Right lobe of liver (tissue), 6 donors: ENCODE data around the gene LRRC8E. TPM values are rescaled to one million over a fixed set of nuclear protein-coding genes. Genes with fewer than 3 reads are reported as not detected.
"Not testable (repeated sequence)": the region's sequence is repeated elsewhere in the genome, so short reads cannot be mapped to it uniquely, and the experiment has no call there.

Experiments
- ATAC-seq, 4 donors: fragments of 200-7000 bp; cut with Tn5 transposase; one replicate each; pipeline ENCODE4 v1.9.1; 2020; ENCODE audit warnings: mild to moderate bottlenecking in 4 of 4, moderate library complexity in 4 of 4
- DNase-seq, 3 donors: peaks; one replicate each; pipeline ENCODE4 v3.0.0-alpha.2; 2020
- H3K27ac ChIP-seq, 3 donors: fragments of 200-600 bp; one replicate each; pipeline ENCODE4 v1.8.0; 2022
- H3K27me3 ChIP-seq, 2 donors: fragments of 200-600 bp; one replicate each; pipeline ENCODE4 v1.8.0; 2022
- H3K36me3 ChIP-seq, 4 donors: fragments of 200-600 bp; sonication (generic) in 1 of 4; one replicate each; pipeline versions ENCODE4 v1.5.1 to v1.8.0; 2017 to 2022; ENCODE audit warnings: control low read depth in 1 of 4
- H3K4me1 ChIP-seq, 4 donors: fragments of 200-600 bp; sonication (generic) in 1 of 4; one replicate each; pipeline versions ENCODE4 v1.5.1 to v1.8.0; 2017 to 2022; ENCODE audit warnings: control low read depth in 1 of 4
- H3K4me3 ChIP-seq, 3 donors: fragments of 200-600 bp; one replicate each; pipeline ENCODE4 v1.8.0; 2022
- H3K9me3 ChIP-seq, 4 donors: fragments of 200-600 bp; sonication (generic) in 1 of 4; one replicate each; pipeline versions ENCODE4 v1.5.1 to v1.8.0; 2017 to 2022; ENCODE audit warnings: control low read depth in 1 of 4
- POLR2A ChIP-seq: fragments of 450-650 bp; IDR thresholded peaks from one replicate; pipeline ENCODE4 v1.6.1; 2017; ENCODE audit warnings: antibody characterized with exemption, mild to moderate bottlenecking
- WGBS: methylation state at CpG from one replicate; pipeline ENCODE4 v1.1.6; 2018; ENCODE audit warnings: low coverage, low lambda C conversion rate; ENCODE audit not compliant: insufficient coverage; ENCODE audit errors: missing lambda C conversion rate; 5-methylcytosine and 5-hydroxymethylcytosine counted together
- intact Hi-C, 2 donors: fragments of 100-400 bp; cut with DNase I; formaldehyde crosslinking; loops; one replicate each; pipeline versions ENCODE4 v1.11.2 to v1.14.1; 2022
- total RNA-seq, 6 experiments: library from RNA; depleted of rRNA in 2 of 6; stranded (reverse); fragments of >200 nt in 2 of 6; fragmentation: NEBNext Ultra II Directional in 3 of 6; extraction: Animal tissue kit (Norgen Biotek cat#: 25700) in 3 of 6; gene quantifications; one replicate each; pipeline versions ENCODE4 v1.1.0 to v1.2.4, GENCODE V29; 2016 to 2023
- TF ChIP-seq, protein P1 (sequence below), 4 donors: fragments of 200-600 bp in 3 of 4; fragments of 450-650 bp in 1 of 4; IDR thresholded peaks; one replicate each; pipeline versions ENCODE4 v1.5.1 to v1.8.0; 2016 to 2022; ENCODE audit warnings: antibody characterized with exemption in 4 of 4, mild to moderate bottlenecking in 2 of 4
- donor health status: DM: no; HTN: yes; CAD: no.
- donor health status: DM: no; HTN: no; CAD: no.
- donor health status: DM: no; HTN: no; CAD: no.
- donor health status: DM: no; HTN: yes; CAD: no.
- donor health status: DM: no; HTN: yes; CAD: no.

Gene LRRC8E
- total RNA-seq, 6 experiments from 2014 or later = 1.5 to 9.6 (median 3.5) TPM

DNA sequence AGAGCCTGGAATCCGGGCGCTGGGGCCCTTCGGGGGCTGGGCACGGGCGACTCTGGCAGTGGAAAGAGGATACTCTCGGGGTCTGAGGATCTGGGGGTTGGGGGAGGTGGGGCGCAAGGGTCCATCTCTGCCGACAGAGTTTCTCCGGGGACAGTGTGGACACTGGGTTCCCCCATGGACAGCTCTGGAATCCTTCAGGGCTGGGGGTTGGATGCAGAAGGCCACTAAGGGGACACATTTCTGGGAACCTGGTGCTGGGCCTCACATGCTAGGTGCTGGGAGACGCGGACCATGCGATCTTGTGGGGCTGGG, 28.6 kb downstream of the LRRC8E start:
- peaks cover 0 to 5% (median 1%) of the 10 kb centered on the region in 4 donors for H3K36me3 ChIP-seq
- ATAC-seq (no peak), DNase-seq (peak in 1 of 3 donors; percentile 52)
- H3K4me1 ChIP-seq = peaks cover 0 to 41% (median 15%) of the 10 kb centered on the region in 4 donors
- no peaks in the 10 kb centered on the region for H3K27me3 ChIP-seq
- TF ChIP-seq POLR2A = no peak
- TF ChIP-seq, protein P1, sequence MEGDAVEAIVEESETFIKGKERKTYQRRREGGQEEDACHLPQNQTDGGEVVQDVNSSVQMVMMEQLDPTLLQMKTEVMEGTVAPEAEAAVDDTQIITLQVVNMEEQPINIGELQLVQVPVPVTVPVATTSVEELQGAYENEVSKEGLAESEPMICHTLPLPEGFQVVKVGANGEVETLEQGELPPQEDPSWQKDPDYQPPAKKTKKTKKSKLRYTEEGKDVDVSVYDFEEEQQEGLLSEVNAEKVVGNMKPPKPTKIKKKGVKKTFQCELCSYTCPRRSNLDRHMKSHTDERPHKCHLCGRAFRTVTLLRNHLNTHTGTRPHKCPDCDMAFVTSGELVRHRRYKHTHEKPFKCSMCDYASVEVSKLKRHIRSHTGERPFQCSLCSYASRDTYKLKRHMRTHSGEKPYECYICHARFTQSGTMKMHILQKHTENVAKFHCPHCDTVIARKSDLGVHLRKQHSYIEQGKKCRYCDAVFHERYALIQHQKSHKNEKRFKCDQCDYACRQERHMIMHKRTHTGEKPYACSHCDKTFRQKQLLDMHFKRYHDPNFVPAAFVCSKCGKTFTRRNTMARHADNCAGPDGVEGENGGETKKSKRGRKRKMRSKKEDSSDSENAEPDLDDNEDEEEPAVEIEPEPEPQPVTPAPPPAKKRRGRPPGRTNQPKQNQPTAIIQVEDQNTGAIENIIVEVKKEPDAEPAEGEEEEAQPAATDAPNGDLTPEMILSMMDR (IDR thresholded peaks at IDR 0.05) = no peak
- intact Hi-C loops = no loop called here
- no peaks in the 10 kb centered on the region for H3K9me3 ChIP-seq
- 0% methylated on average over 4 of the region's 12 CpGs for WGBS
- peak overlapping the region in 1 of 3 donors; percentile 95 for H3K4me3 ChIP-seq
- H3K27ac ChIP-seq = no peak overlapping the region

DNA sequence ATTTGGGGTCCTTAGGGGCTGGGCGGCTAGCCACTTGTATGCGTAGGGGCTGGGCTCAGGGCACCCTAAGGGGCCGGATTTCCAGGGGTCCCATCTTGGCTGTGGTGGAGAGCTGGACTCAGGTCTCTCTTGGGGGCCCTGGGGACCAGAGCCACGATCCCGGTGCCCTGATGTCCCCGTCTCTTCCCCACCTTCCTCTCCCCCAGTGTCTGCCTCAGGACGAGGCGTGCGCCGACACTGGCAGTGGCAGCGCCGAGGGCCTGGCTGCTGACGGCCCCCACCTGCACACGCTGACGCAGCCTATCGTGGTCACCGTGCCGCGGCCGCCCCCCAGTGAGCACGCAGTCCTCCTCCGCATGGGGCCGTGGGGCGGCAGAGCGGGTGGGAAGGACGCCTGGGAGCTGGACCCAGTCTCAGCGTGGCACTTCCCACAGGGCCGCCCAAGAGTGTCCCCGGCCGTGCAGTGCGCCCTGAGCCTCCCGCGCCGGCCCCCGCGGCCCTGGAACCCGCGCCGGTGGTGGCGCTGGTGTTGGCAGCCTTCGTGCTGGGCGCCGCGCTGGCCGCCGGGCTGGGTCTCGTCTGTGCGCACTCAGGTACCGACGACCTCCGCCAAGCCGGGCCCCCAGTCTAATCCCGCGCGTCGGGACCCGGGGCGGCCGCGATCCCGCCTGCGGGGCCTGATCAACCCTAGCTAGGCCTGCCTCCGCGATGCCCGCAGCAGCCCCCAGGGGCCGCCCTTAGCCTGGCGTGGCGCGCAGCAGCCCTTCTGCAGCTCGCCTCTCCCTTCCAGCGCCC, 29.2 kb downstream of the LRRC8E start:
- H3K27ac ChIP-seq = peak overlapping the region in 1 of 3 donors; percentile 81
- intact Hi-C loops = no loop called here
- peaks cover 0 to 41% (median 15%) of the 10 kb centered on the region in 4 donors for H3K4me1 ChIP-seq
- WGBS = 0% methylated on average over 9 of the region's 71 CpGs
- TF ChIP-seq, protein P1 (IDR thresholded peaks at IDR 0.05) = peak; percentile 45 to 59 (median 53)
- TF ChIP-seq POLR2A = no peak
- H3K4me3 ChIP-seq = peak overlapping the region; percentile 9 to 95 (median 23)
- H3K27me3 ChIP-seq = no peaks in the 10 kb centered on the region
- peak in 1 of 4 donors; percentile 1 for ATAC-seq
- peaks cover 0 to 6% (median 0%) of the 10 kb centered on the region in 4 donors for H3K36me3 ChIP-seq
- DNase-seq = peak; percentile 65 to 71 (median 69)
- no peaks in the 10 kb centered on the region for H3K9me3 ChIP-seq

DNA sequence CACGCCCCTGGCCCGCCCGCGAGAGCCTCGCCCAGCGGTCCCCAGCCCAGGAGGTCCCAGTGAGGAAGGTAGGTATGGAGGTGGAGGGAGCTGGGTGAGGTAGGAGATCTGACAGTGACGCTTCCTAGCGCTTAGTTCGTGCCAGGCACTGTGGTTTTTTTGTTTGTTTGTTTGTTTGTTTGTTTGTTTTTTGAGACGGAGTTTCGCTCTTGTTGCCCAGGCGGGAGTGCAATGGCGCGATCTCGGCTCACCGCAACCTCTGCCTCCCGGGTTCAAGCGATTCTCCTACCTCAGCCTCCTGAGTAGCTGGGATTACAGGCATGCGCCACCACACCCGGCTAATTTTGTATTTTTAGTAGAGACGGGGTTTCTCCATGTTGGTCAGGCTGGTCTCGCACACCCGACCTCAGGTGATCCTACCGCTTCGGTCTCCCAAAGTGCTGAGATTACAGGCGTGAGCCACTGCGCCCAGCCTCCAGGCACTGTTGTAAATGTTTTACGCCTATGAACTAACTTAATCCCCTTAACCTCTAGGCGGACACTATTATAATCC, 29.8 kb downstream of the LRRC8E start:
- Histone ChIP-seq H3K27ac (peak overlapping the region in 2 of 3 donors; percentile 36 to 81), H3K4me3 (peak overlapping the region; percentile 83 to 95 (median 85)), H3K4me1 (peaks cover 0 to 41% (median 15%) of the 10 kb centered on the region in 4 donors)
- 11% methylated on average over 25 of the region's 29 CpGs for WGBS
- ATAC-seq, H3K9me3 ChIP-seq, DNase-seq, intact Hi-C loops, H3K27me3 ChIP-seq, H3K36me3 ChIP-seq: not testable (repeated sequence)

DNA sequence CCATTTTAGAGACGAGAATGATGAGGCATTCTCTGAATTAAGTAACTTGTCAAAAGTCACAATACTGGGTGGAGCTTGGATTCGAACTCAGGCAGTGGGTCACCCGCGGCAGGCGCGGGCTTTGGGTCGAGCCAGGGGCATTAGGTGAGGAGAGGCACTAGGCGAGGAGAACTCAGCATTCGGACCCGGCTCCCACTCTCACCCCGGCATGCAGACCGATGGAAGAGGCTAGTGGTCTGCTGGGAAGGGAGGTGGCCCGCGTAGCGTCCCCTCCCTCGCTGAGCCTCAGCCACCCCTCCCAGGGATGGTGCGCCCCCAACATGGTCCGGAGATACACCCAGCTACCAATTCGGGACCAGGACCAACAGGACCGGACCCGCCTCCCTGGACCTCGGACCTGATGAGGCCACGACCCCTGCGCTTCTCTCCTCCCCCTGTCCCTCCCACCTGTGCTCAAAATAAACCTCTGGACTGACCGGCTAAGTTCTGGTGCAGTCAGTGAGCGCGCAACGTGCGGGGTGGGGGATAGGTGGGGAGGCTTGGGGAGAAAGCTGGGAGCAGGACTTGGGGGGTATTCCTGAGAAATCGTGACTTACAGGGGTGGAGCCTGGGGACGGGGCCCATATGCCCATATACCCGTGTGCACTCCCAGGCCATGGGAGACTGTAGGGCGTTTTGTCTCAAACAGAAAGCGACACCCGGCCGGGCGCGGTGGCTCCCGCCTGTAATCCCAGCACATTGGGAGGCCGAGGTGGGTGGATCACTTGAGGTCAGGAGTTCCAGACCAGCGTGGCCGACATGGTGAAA, 30.5 kb downstream of the LRRC8E start:
- ATAC-seq = peak; percentile 14 to 48 (median 41)
- Histone ChIP-seq H3K4me3 (peak overlapping the region; percentile 83 to 95 (median 85)), H3K9me3 (no peaks in the 10 kb centered on the region), H3K4me1 (peaks cover 0 to 41% (median 15%) of the 10 kb centered on the region in 4 donors), H3K36me3 (peaks cover 0 to 8% (median 0%) of the 10 kb centered on the region in 4 donors), H3K27me3 (no peaks in the 10 kb centered on the region), H3K27ac (peak overlapping the region in 2 of 3 donors; percentile 66 to 81)
- intact Hi-C loops = no loop called here
- DNase-seq = peak; percentile 76 to 95 (median 91)
- TF ChIP-seq POLR2A = peak; percentile 63
- TF ChIP-seq, protein P1 (IDR thresholded peaks at IDR 0.05) = no peak
- WGBS = 20% methylated on average over 5 of the region's 42 CpGs
